ENCODE data around the gene AQP12B.
"Not testable (repeated sequence)": the region's sequence is repeated elsewhere in the genome, so short reads cannot be mapped to it uniquely, and the experiment has no call there.

AQP12B gene

GRCh38 chr2:240701736-240702639 is 19.3 kb upstream of the AQP12B start:
- FAIRE-seq: no peak
- no peak for TF ChIP-seq POLR2A (IDR thresholded peaks at IDR 0.05; ENCODE audit: low read depth, low read length)
- no peak for DNase-seq (ENCODE audit: insufficient read length, low spot score)

- no peak for TF ChIP-seq POLR2A (IDR thresholded peaks at IDR 0.05; ENCODE audit: low read depth, low read length)
- DNase-seq (ENCODE audit: insufficient read length, low spot score) (no peak), FAIRE-seq (no peak)
Observed at GRCh38 chr2:240701091-240701735, 18.5 kb upstream of the AQP12B start.

GRCh38 chr2:240700616-240701015 is 17.9 kb upstream of the AQP12B start:
- FAIRE-seq; DNase-seq (ENCODE audit: insufficient read length, low spot score): not testable (repeated sequence)

- DNase-seq (ENCODE audit: insufficient read length, low spot score); FAIRE-seq: not testable (repeated sequence)
Observed at GRCh38 chr2:240699835-240700234, 17.1 kb upstream of the AQP12B start.

- DNase-seq (ENCODE audit: insufficient read length, low spot score); FAIRE-seq: not testable (repeated sequence)
Observed at GRCh38 chr2:240698852-240699561, 16.3 kb upstream of the AQP12B start.

- not testable (repeated sequence) for DNase-seq (ENCODE audit: insufficient read length, low spot score); FAIRE-seq
Observed at GRCh38 chr2:240696469-240696868, 13.8 kb upstream of the AQP12B start.

- not testable (repeated sequence) for FAIRE-seq; DNase-seq (ENCODE audit: insufficient read length, low spot score)
Observed at GRCh38 chr2:240695593-240695992, 12.9 kb upstream of the AQP12B start.

GRCh38 chr2:240694304-240694703 is 11.6 kb upstream of the AQP12B start:
- FAIRE-seq; DNase-seq (ENCODE audit: insufficient read length, low spot score): not testable (repeated sequence)

- DNase-seq (ENCODE audit: insufficient read length, low spot score); FAIRE-seq: not testable (repeated sequence)
Observed at GRCh38 chr2:240692583-240693561, 10.2 kb upstream of the AQP12B start.

GRCh38 chr2:240691631-240692420 is 9.1 kb upstream of the AQP12B start, which contains the start of gene AQP12A:
Gene AQP12A (plus strand): TSS chr2:240691866. CDS start chr2:240691914, 48 bp downstream.
- DNase-seq (ENCODE audit: insufficient read length, low spot score); FAIRE-seq: not testable (repeated sequence)

- DNase-seq (ENCODE audit: insufficient read length, low spot score); FAIRE-seq: not testable (repeated sequence)
Observed at GRCh38 chr2:240691075-240691427, 8.4 kb upstream of the AQP12B start.

GRCh38 chr2:240690421-240691074 is 7.9 kb upstream of the AQP12B start:
- DNase-seq (ENCODE audit: insufficient read length, low spot score); FAIRE-seq: not testable (repeated sequence)

GRCh38 chr2:240689975-240690374 is 7.3 kb upstream of the AQP12B start:
- DNase-seq (ENCODE audit: insufficient read length, low spot score) (no peak), FAIRE-seq (no peak)
- TF ChIP-seq POLR2A (IDR thresholded peaks at IDR 0.05; ENCODE audit: low read depth, low read length): no peak
